Kasumi-1 (cell line): ENCODE measurements around the gene TEX36.
"Not testable (repeated sequence)": the region's sequence is repeated elsewhere in the genome, so short reads cannot be mapped to it uniquely, and the experiment has no call there.

Source experiments
- DNase-seq, 2 experiments: peaks; one replicate each; lab custom pipeline; 2025; lab: John Stamatoyannopoulos, UW

TEX36 gene

DNA sequence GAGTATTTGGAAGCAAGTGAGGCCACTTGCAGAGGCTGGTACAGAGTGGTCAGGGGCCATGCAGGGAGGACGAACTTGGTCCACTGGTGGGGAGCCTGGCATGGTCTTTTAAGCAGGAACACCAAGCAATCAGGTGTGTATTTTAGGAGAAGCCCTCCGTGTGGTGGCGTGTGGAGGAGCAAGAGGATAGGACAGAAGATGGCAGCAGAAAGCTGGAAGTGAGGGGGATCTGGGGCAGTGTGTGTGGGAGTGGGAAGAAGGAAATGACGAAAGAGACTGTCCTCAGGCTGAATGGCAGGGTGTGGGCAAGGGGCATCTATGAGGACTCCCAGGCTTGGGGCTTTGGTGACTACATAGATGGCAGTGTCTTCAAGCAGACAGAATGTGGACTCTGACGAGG lies 51.2 kb downstream of the TEX36 start:
- DNase-seq, result no peak

DNA sequence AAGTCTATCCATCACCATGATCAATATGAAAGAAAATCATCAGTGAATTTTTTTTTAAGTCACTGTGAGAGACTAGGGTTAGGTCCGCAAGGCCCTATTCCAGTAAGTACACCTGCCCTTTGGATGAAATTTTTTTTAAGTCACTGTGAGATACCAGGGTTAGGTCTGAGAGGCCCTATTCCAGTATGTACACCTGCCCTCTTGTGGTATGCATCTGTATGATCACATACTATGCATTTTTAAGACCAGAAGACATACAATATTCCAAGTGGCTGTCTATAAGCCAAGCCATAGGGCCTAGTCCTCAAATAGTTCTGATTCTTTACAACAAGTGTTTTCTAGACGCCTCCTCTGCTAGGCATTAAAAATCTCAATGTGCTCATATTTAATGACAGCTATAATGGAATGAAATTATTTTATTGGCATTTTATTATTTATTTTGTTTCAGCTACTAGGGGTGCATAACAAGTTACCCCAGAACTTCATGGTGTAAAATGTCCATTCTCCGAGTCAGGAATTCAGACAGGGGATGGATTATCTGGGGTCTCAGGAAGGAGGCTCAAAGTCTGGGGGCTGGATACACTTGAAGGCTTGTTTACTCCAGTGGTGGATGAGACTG lies 53.1 kb downstream of the TEX36 start:
- DNase-seq, result peak; percentile 70 to 75

DNA sequence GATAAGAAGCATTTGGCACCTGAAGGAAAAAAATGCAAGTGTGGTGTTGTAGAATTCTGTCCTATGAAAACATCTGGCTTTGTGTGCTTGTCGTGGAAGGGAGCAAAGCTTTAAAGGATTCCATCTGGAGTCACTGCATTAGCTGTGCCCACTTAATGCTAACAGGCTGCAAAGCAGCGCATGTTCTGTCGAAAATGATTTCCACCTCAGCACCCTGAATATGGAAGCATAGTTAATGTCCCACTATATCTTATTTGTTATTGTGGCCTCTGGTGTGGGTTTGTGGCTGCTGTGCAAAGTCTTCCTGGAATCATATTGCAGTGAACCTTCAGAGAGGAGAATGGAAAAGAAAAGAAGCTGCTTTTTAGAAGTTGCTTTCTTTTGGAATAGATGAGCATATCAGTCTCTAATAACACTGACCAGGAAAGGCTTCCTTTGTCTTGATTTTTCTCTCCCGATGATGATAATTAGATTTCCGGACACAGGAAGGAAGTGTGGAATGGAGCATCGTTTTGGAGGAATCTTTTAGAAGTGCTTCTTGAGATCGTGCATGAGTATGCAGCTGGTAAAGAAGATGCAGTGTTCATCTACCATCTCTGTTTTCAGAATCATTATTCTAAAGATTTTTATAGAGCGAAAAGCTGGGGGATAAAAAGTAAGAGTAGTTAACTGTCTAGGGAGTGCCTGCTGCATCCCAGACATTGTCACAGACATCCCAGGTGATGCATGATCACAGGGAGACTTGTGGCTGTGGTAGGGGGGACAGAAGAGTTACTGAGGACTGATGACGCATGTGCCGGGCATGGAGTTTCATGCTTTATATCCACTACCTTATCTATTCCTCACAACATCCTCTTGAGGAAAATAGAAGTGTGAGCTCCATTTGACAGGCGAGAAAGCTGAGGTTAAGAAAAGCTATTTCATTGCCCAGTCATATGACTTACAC lies 54.6 kb downstream of the TEX36 start:
- DNase-seq, result no peak

DNA sequence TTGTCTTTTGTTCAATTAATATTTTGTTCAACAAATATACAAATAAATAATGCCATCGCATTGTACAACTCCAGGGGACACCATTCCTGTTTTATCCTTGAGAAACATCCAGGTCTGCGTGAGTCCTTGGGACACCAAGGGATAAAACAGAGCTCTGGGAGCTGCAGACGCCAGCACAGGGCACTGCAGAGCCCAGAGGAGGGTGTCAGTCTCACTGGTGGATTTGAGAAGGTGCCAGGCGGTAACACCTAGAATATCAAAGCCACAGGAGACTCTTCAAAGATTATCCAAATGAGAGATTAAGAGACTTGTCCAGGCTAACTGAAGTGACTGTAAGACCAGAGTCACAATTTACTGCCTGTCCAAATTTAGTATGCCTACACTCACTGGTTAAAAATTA lies 55.3 kb downstream of the TEX36 start:
- no peak for DNase-seq

DNA sequence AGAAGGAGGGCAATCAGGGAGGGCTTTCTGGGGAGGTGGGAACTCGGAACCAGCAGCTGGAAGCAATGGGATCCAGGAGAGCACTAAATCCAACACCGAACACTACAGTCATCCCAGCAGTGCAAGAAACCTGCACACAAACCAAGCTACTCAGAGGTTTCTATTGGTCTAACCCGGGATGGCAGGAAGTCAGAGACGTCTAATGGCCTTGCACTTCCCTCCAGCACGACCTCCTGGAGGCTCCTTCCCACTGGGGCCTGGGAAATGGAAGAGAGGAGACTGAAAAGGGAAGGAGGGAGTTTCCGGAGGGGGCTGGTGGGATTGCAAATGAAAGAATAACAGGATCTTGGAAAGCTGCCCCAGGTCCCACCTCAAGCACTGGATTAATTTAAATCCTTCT lies 56.3 kb downstream of the TEX36 start:
- no peak for DNase-seq

DNA sequence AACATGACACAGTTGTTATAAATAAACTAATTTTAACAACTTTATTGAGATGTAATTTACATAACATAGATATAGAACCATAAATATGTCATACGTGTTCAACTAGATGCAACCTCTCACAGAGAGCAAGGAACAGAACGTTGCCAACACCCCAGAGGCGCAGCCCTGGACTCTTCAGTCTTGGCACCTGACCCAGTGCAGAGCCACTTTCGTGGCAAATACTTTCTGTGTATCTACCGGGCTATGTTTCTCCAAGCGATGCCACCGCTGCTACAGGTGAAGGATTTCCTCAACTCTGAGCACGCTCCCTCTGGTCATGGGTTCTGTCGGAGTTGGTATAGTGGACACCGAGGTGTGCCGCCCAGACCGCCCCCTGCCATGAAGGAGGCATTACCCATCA lies 57.4 kb downstream of the TEX36 start:
- no peak for DNase-seq

DNA sequence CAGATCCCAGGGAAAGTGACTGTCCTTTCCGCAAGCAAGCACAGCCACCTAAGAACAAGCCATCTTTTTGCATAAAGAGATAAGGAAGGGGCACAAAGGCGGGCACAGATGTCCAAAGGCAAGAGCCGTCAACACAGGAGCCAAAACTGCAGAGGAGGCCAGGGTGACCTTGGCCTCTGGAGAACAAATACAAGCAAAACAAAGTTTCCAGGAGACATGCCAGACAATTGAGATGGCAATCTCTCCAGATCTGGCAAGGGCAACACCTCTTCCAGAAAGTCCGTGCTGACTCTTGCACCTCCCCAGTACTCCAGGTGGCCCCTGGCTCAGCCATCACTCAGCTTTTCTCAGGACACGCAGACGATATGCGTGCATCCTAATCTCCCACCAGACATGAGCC lies 58.2 kb downstream of the TEX36 start:
- no peak for DNase-seq

DNA sequence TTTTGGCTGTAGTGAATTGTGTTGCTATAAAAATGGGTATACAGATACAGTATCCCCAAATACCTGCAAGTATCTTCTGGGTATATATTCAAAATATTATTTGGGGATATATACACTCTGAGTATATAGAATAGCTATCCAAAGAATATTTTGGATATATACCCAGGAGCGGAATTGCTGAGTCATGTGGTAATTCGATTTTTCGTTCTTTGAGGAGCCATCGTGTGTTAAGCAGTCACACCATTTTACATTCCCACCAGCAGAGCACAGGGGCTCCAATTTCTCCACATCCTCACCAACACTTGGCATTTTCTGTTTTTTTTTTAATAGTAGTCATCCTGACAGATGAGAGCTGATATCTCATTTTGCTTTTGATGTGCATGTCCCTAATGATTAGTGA lies 61.9 kb downstream of the TEX36 start:
- no peak for DNase-seq

DNA sequence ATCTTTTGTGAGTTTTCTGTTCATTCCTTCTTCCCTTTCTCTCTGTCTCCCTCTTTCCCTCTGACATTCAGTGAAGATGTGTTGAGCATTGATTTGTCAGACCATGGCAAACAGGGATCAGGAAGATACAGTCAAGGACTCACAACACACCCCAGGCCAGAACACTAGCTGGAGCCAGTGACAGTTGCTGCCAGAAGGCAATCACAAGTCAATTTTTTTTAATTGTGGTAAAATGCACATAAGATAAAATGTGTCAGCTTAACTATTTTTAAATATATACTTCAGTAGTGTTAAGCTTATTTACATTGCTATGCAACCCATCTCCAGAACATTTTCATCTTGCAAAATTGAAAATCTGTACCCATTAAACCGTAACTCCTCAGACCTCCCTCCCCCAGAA lies 62.6 kb downstream of the TEX36 start:
- DNase-seq, result no peak

DNA sequence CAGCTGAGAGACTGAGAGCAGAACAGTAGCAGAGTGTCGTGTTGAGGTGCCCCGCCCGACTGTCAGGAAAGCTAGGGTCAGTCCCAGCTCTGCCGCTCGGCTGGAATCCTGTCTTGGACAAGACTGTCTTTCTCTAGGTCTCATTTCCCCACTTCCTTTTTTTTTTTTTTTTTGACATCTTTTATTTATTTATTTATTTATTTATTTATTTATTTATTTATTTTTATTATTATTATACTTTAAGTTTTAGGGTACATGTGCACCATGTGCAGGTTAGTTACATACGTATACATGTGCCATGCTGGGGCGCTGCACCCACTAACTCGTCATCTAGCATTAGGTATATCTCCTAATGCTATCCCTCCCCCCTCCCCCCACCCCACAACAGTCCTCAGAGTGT lies 69.9 kb downstream of the TEX36 start:
- not testable (repeated sequence) for DNase-seq

DNA sequence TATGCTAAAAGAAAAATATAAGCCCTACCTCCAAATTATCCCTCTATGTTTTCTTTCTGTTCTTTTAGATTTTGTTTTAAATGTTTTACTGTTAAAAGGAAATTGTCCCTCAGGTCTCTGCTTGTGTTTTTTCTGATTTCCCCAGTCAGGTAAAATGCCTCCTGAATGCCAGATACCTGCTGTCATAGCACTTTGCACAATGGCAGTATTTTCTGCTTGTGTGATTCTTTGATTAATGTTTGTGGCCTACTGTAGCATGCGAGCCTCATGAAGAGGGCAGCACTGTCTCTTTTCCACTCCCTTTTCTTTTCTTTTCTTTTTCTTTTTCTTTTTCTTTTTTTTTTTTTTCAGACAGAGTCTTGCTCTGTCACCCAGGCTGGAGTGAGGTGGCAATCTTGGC lies 71.2 kb downstream of the TEX36 start:
- DNase-seq, result no peak

DNA sequence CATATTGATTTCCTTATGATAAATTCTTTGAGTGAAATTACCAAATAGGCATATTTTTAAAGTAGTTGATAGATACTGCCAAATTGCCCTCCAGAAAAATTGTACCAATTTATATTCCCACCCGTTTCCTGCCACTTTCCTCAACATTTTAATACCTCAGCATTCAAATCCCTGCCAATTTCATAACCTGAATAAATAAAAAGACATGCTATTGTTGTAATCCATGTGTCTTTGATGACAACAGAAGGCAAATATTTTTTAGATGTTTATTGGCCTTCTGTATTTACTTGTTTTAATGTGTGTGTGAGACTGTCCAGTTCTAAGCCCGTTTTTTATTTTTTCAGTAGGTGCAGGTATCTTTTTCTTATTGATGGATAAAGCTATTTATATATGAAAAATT lies 71.7 kb downstream of the TEX36 start:
- DNase-seq, result no peak

DNA sequence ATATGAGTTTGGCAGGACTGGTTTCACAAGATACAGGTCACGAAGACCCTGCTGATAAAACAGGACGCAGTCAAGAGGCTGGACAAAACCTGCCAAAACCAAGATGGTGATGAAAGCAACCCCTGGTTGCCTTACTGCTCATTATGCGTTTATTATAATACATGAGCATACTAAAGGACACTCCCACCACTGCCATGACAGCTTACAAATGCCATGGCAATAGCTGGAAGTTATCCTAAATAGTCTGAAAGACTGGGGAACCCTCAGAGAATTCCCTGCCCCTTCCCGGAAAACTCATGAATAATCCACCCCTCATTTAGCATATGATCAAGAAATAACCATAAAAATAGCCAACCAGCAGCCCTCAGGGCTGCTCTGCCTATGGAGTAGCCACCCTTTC lies 73.1 kb downstream of the TEX36 start:
- DNase-seq, result no peak

DNA sequence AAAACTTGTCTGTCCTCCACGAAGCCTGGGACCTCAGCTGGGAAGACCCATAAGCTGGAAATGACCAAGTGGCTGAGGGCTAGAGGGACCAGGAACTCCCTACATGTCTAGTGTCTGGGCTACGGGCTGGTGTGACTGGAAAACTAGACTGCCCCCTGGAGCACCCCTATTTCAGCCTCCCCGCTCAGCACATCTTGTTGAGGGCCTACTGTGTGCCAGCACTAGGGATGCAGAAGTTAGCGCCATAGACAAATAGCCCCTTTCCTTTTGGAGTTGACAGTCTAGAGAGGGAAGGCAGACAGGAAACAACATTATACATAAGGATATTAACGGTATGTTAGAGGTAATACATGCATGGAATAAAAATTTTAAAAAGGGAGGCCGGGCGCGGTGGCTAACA lies 74.5 kb downstream of the TEX36 start:
- no peak for DNase-seq

DNA sequence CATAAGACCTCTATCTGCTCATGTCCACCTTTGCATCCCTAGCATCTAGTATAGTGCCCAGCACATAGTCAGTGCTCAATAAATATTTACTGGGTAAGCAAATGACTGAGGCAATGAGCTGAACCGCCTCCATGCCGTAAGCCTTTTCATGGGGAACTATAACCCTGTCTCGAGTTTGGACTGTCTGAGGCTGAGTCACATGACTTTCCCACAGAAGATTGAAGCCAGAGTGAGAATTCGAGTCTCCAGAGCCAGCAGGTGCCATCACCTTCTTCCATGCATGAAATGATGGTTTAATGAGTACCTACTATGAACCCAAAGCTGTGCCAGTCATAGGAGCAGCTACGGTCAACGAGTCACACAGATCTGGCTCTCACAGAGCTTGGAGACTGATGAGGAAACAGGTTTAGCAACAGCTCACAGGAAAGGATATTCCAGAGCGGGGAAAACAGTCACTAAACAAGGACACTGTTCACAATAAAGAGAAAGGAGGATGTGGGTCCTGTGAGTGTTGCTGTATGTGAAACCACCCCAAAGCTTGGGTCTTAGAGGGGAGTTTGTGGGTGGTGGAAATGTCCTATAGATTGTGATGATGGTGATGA lies 75.2 kb downstream of the TEX36 start:
- DNase-seq, result no peak

DNA sequence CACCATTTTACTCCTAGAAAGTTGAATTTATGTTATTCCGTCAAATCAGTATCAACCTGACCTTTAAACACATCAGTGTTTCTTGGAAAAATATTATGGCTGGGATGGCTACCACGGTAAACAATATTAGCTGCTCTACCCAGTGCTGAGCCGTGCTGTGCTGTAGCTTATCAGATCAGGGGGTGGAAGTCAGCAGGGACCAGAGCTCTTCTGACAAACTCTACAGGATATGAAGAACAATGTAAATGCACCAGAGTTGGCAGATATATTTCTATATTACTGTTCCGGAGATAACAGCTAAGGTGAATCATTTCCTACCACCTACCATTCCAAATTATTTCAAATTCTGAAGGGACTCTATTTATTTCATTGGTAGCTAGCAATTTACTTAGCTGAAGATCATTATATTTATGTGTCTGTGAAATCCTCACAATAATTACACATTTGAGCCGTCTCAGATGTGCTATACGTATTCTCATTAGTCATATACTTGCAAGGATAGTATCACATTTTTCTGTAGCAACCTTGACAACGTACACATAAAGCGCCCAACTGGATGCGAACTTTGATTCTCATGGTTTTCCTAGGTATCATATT lies 76.5 kb downstream of the TEX36 start:
- DNase-seq, result no peak
